ENCODE data around the gene PSENEN. TPM values are rescaled to one million over a fixed set of nuclear protein-coding genes. Genes with fewer than 3 reads are reported as not detected.
A peak's percentile ranks its signal among the peaks of the same experiment; 100 is the strongest.

PSENEN gene
- total and polyA plus RNA-seq, 3 experiments from 2014 or later, result 50.8 to 101 (median 57.8) TPM

DNA sequence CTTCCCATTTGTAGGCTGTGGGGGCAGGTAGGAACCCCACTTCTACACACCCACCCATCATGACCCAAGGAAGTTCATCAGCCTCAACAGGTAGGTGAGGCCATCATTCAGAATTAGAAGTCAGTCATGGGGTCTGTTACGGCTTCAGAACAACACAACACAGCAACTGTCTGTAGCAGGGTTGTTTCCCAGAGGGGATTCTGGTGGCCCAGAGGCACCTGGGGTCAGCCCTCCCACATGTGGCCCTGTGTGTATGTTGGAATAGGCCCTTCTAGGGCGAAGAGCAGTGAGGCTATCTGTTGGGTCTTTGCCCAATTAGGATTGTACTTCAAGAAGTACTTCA, 6.6 kb upstream of the PSENEN start:
- DNase-seq, result no peak
- Histone ChIP-seq H3K27ac (ENCODE audit: low read depth, low read length) (no peak overlapping the region), H3K9me3 (ENCODE audit: low read length) (no peaks in the 10 kb centered on the region), H3K36me3 (ENCODE audit: insufficient read depth, low read length) (peaks cover 22% of the 10 kb centered on the region), H3K4me1 (ENCODE audit: insufficient read depth, low read length) (peaks cover 46% of the 10 kb centered on the region), H3K27me3 (ENCODE audit: insufficient read depth, low read length, poor library complexity, severe bottlenecking) (no peaks in the 10 kb centered on the region), H3K4me3 (ENCODE audit: low read length) (no peak overlapping the region)
- Mint-ChIP-seq H3K36me3 (peaks cover 4 to 60% (median 10%) of the 10 kb centered on the region in 3 donors), H3K4me1 (peaks cover 28 to 61% (median 31%) of the 10 kb centered on the region in 3 donors), H3K27ac (peak overlapping the region in 6 of 8 donors; percentile 5 to 75 (median 14)), H3K9me3 (no peaks in the 10 kb centered on the region), H3K4me3 (peak overlapping the region; percentile 57 to 95 (median 86)), H3K27me3 (no peaks in the 10 kb centered on the region)
- ChIA-PET POLR2A (interaction anchor here (1.5 kb wide), 1 partner anchor 10 kb away, joined by 7 read pairs; the partner anchor contains the start of gene LIN37), CTCF (interaction anchor here (0.8 kb wide), 1 partner anchor 16 kb away, joined by 3 read pairs; no protein-coding TSS in a partner anchor)

DNA sequence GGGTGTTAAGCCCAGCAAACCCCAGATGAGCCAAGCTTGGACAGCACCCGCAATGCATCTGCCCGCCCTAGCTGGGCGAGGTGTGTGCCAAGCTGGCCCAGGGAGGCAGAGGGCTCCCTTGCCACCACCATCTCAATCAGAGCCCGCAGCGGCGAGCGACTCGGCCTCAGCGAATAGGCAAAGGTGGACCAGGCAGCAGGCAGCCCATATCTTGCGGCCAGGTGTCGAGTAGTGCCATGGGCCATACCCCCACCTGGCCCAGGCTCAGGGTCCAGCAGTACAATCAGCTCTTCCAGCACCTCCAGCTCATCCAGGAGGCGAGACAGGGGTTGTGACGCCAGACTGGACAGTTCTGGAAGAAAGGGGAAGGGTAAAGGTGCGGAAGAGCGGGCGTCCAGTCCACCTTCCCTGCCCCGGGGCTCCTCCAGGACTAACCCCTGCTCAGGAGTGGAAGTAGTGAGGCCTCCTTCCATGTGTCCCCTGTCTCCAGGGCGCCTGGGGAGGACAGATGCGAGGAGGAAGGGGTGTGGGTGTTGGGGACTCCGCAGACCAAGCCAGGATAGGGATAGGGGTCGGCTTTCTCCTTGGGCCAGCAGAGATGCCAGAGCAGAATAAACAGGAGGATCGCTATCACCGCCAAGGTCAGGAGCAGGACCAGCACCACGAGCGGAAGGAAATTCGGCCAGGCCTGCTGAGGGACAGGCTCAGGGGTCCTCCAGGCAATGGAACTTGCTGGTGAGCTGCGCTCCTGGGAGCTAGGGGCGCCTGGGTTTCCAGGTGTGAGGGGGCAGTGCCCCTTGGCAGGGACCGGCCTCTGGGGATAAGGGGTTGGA, 6.0 kb upstream of the PSENEN start:
- H3K9me3 Mint-ChIP-seq, result no peaks in the 10 kb centered on the region
- CTCF ChIA-PET, result interaction anchor here (0.8 to 1.5 kb wide), 6 partner anchors 10 to 192 kb away, joined by 3 to 5 read pairs (median 4); no protein-coding TSS in a partner anchor
- DNase-seq, result no peak
- peak overlapping the region in 3 of 8 donors; percentile 5 to 75 (median 57) for H3K27ac Mint-ChIP-seq
- Histone ChIP-seq H3K4me3 (ENCODE audit: low read length) (peak overlapping the region; percentile 98), H3K36me3 (ENCODE audit: insufficient read depth, low read length) (peaks cover 22% of the 10 kb centered on the region), H3K27ac (ENCODE audit: low read depth, low read length) (no peak overlapping the region), H3K9me3 (ENCODE audit: low read length) (no peaks in the 10 kb centered on the region), H3K27me3 (ENCODE audit: insufficient read depth, low read length, poor library complexity, severe bottlenecking) (no peaks in the 10 kb centered on the region), H3K4me1 (ENCODE audit: insufficient read depth, low read length) (peaks cover 52% of the 10 kb centered on the region)
- peaks cover under 1 to 56% (median 3%) of the 10 kb centered on the region in 3 donors for H3K36me3 Mint-ChIP-seq
- POLR2A ChIA-PET, result interaction anchor here (1.4 to 1.5 kb wide), 2 partner anchors 9 to 21 kb away, joined by 5 to 7 read pairs; partner anchors contain the start of gene LIN37
- H3K4me1 Mint-ChIP-seq, result peaks cover 33 to 63% (median 37%) of the 10 kb centered on the region in 3 donors
- H3K27me3 Mint-ChIP-seq, result no peaks in the 10 kb centered on the region
- peak overlapping the region; percentile 19 to 98 (median 93) for H3K4me3 Mint-ChIP-seq

DNA sequence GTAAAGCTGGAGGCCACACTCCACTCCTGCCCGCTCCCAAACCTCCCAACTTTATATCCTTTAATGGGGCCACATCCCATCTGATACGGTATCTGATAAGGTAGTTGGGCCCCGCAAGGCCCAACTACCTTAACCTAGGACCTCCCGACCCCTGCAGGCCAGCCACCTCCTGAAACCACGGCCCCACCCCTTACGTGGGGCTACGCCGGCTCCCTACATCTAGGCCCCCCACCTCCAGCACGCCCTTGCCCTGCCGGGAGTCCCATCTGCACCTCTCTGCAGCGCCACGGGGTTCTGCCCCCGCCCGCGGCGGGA, 5.4 kb upstream of the PSENEN start:
- Mint-ChIP-seq H3K27me3 (no peaks in the 10 kb centered on the region), H3K4me3 (peak overlapping the region; percentile 86 to 98 (median 93)), H3K4me1 (peaks cover 33 to 65% (median 39%) of the 10 kb centered on the region in 3 donors), H3K27ac (peak overlapping the region in 4 of 8 donors; percentile 57 to 93 (median 74)), H3K9me3 (no peaks in the 10 kb centered on the region), H3K36me3 (peaks cover 0 to 56% (median 0%) of the 10 kb centered on the region in 3 donors)
- Histone ChIP-seq H3K4me1 (ENCODE audit: insufficient read depth, low read length) (peaks cover 52% of the 10 kb centered on the region), H3K36me3 (ENCODE audit: insufficient read depth, low read length) (peaks cover 17% of the 10 kb centered on the region), H3K9me3 (ENCODE audit: low read length) (no peaks in the 10 kb centered on the region), H3K4me3 (ENCODE audit: low read length) (peak overlapping the region; percentile 98), H3K27ac (ENCODE audit: low read depth, low read length) (peak overlapping the region; percentile 35), H3K27me3 (ENCODE audit: insufficient read depth, low read length, poor library complexity, severe bottlenecking) (no peaks in the 10 kb centered on the region)
- DNase-seq, result no peak
- CTCF ChIA-PET, result interaction anchor here (1.1 to 1.5 kb wide), 6 partner anchors 11 to 191 kb away, joined by 3 to 5 read pairs (median 4); no protein-coding TSS in a partner anchor
- POLR2A ChIA-PET, result interaction anchor here (0.6 to 1.5 kb wide), 6 partner anchors 8 to 518 kb away, joined by 4 to 7 read pairs (median 4); partner anchors contain the start of genes HSPB6, LIN37, POLR2I and TBCB

DNA sequence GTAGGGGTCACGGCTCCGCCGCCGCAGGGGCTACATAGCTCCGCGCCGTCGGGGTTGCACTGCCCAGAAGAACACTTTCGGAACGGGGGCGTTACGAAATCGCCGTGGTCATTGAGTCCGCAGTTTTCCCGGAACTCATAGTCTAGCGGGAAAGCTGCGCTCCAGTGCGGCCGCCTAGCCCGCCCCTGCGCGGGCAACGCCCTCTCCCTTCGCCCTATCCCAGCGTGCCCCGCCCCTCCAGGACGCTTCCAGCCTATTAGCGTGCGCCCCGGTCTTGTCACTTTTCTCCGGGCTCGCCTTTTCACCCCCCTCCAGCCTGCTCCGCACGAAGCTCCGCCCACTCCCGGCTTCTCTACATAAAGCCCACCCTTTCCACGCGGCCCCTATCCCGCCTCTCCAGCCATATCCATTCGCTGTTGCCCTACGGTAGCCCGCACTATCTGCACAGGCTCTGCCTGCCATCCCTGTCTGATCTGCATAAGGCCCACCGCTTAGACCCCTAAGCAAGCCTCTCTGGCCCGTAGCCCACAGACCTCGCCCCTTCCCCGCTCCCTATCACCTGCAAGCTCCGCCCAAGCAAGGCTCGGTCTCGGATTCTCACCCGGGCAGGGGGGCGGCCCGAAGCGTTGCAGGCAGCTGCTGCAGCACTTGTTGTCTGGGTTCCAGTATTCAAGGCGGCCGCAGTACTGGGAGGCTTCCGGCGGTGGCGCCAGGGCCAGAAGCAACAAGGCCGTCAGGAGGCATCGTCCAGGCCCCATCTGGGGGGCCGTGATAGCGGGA, 4.8 kb upstream of the PSENEN start:
- peaks cover 53% of the 10 kb centered on the region for H3K4me1 ChIP-seq (ENCODE audit: insufficient read depth, low read length)

DNA sequence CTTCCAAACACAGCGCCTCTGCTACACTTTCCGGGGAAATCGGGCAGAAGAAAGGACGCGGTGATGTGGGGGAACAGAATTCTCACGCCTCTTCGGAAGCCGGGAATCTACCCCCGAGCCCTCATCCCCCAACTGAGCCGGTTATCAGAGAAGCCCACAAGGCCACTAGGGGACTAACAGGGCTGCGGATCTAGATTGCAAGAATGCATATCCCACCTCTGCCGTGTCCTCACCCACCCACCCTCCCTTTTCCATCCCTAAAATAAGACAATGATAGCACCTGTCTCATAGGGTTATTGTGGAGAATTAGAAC, 4.3 kb upstream of the PSENEN start:
- H3K4me3 ChIP-seq (ENCODE audit: low read length), result peak overlapping the region; percentile 98
- H3K27me3 ChIP-seq (ENCODE audit: insufficient read depth, low read length, poor library complexity, severe bottlenecking), result no peaks in the 10 kb centered on the region
- ChIA-PET POLR2A (interaction anchor here (0.6 to 1.4 kb wide), 6 partner anchors 11 to 374 kb away, joined by 3 to 5 read pairs (median 4); partner anchors contain the start of genes HSPB6, POLR2I and TBCB), CTCF (interaction anchor here (1.1 to 1.5 kb wide), 6 partner anchors 12 to 190 kb away, joined by 3 to 5 read pairs (median 4); no protein-coding TSS in a partner anchor)
- no peaks in the 10 kb centered on the region for H3K9me3 Mint-ChIP-seq
- H3K9me3 ChIP-seq (ENCODE audit: low read length), result no peaks in the 10 kb centered on the region
- H3K27me3 Mint-ChIP-seq, result no peaks in the 10 kb centered on the region
- peaks cover 17% of the 10 kb centered on the region for H3K36me3 ChIP-seq (ENCODE audit: insufficient read depth, low read length)
- H3K27ac ChIP-seq (ENCODE audit: low read depth, low read length), result peak overlapping the region; percentile 72
- H3K4me3 Mint-ChIP-seq, result peak overlapping the region; percentile 86 to 98 (median 94)
- H3K4me1 Mint-ChIP-seq, result peaks cover 41 to 75% (median 48%) of the 10 kb centered on the region in 3 donors
- peaks cover 0 to 53% (median 0%) of the 10 kb centered on the region in 3 donors for H3K36me3 Mint-ChIP-seq
- peak overlapping the region; percentile 79 to 99 (median 89) for H3K27ac Mint-ChIP-seq
- peaks cover 58% of the 10 kb centered on the region for H3K4me1 ChIP-seq (ENCODE audit: insufficient read depth, low read length)
- peak in 1 of 5 donors; percentile 17 for DNase-seq

More for the DNA sequence above, 4.8 kb upstream of the PSENEN start:
- peaks cover 0 to 57% (median 0%) of the 10 kb centered on the region in 3 donors for H3K36me3 Mint-ChIP-seq
- H3K9me3 ChIP-seq (ENCODE audit: low read length), result no peaks in the 10 kb centered on the region
- peak overlapping the region; percentile 79 to 97 (median 91) for H3K27ac Mint-ChIP-seq
- no peaks in the 10 kb centered on the region for H3K27me3 ChIP-seq (ENCODE audit: insufficient read depth, low read length, poor library complexity, severe bottlenecking)
- DNase-seq, result peak; percentile 92 to 96 (median 95)
- peaks cover 35 to 70% (median 43%) of the 10 kb centered on the region in 3 donors for H3K4me1 Mint-ChIP-seq
- H3K4me3 Mint-ChIP-seq, result peak overlapping the region; percentile 86 to 98 (median 93)
- H3K9me3 Mint-ChIP-seq, result no peaks in the 10 kb centered on the region
- H3K27me3 Mint-ChIP-seq, result no peaks in the 10 kb centered on the region
- peak overlapping the region; percentile 98 for H3K4me3 ChIP-seq (ENCODE audit: low read length)
- CTCF ChIA-PET, result interaction anchor here (1.1 to 1.5 kb wide), 6 partner anchors 11 to 190 kb away, joined by 3 to 5 read pairs (median 4); no protein-coding TSS in a partner anchor
- peaks cover 17% of the 10 kb centered on the region for H3K36me3 ChIP-seq (ENCODE audit: insufficient read depth, low read length)
- peak overlapping the region; percentile 72 for H3K27ac ChIP-seq (ENCODE audit: low read depth, low read length)
- POLR2A ChIA-PET, result interaction anchor here (0.6 to 1.5 kb wide), 9 partner anchors 8 to 518 kb away, joined by 3 to 7 read pairs (median 4); partner anchors contain the start of genes HSPB6, LIN37, POLR2I and TBCB

DNA sequence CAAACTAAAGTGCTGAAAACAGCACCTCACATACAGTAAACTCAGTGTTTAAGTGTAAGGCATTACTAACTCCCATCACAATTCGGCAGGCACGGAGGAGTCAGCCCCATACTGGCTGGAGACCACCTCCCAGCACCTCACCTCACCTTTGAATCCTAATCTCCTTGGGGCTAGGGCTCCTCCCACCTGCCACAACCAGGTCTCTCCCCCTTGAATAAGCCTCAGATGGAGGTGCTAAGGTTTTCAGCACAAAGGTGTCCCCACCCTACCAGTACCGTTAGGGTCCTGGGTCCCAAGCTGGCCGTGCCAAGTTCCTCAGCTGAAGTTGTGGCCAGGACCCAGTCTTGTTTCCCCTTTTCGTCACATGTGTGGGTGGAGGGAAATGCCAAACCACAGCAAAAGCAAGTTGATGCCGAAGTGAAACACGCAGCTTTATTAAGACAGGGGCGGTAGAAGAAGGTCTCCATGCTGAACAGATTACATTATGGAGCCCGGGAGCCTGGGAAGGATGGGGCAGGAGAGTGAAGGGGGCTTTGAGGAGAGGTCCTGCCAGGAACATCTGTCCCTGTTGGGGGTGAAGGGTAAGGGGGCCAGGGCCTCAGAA, 3.2 kb upstream of the PSENEN start, which contains the start of gene IGFLR1:
Gene IGFLR1, minus strand, starts transcription at position 332 of the 604 bp plus-strand sequence. CDS start 1,272 bp downstream, outside the sequence.
- H3K4me1 Mint-ChIP-seq, result peaks cover 43 to 74% (median 51%) of the 10 kb centered on the region in 3 donors
- POLR2A ChIA-PET, result interaction anchor here (1.4 kb wide), 2 partner anchors 18 to 24 kb away, joined by 3 to 7 read pairs; no protein-coding TSS in a partner anchor

More for the DNA sequence above, 3.2 kb upstream of the PSENEN start, which contains the start of gene IGFLR1:
- DNase-seq, result peak in 4 of 5 donors; percentile 49 to 78 (median 70)
- H3K9me3 Mint-ChIP-seq, result no peaks in the 10 kb centered on the region
- Histone ChIP-seq H3K27ac (ENCODE audit: low read depth, low read length) (peak within 1 kb of the TSS; percentile 69), H3K36me3 (ENCODE audit: insufficient read depth, low read length) (peaks cover 17% of the 10 kb centered on the region), H3K9me3 (ENCODE audit: low read length) (no peaks in the 10 kb centered on the region), H3K4me3 (ENCODE audit: low read length) (peak within 1 kb of the TSS; percentile 87), H3K27me3 (ENCODE audit: insufficient read depth, low read length, poor library complexity, severe bottlenecking) (no peaks in the 10 kb centered on the region), H3K4me1 (ENCODE audit: insufficient read depth, low read length) (peaks cover 54% of the 10 kb centered on the region)
- no peaks in the 10 kb centered on the region for H3K27me3 Mint-ChIP-seq
- H3K27ac Mint-ChIP-seq, result peak within 1 kb of the TSS; percentile 90 to 99 (median 96)
- CTCF ChIA-PET, result no interaction called here
- peak within 1 kb of the TSS; percentile 86 to 100 (median 94) for H3K4me3 Mint-ChIP-seq
- H3K36me3 Mint-ChIP-seq, result peaks cover 0 to 42% (median 0%) of the 10 kb centered on the region in 3 donors
